Measurements from ENCODE around the gene CTSF.

GRCh38 chr11:66593650-66594049, 25.2 kb upstream of the CTSF start:
- TF ChIP-seq, protein P1, sequence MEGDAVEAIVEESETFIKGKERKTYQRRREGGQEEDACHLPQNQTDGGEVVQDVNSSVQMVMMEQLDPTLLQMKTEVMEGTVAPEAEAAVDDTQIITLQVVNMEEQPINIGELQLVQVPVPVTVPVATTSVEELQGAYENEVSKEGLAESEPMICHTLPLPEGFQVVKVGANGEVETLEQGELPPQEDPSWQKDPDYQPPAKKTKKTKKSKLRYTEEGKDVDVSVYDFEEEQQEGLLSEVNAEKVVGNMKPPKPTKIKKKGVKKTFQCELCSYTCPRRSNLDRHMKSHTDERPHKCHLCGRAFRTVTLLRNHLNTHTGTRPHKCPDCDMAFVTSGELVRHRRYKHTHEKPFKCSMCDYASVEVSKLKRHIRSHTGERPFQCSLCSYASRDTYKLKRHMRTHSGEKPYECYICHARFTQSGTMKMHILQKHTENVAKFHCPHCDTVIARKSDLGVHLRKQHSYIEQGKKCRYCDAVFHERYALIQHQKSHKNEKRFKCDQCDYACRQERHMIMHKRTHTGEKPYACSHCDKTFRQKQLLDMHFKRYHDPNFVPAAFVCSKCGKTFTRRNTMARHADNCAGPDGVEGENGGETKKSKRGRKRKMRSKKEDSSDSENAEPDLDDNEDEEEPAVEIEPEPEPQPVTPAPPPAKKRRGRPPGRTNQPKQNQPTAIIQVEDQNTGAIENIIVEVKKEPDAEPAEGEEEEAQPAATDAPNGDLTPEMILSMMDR (IDR thresholded peaks at IDR 0.05; ENCODE audit: insufficient read depth, low read length, poor library complexity, severe bottlenecking) = no peak
- TF ChIP-seq EZH2phosphoT487 (conservative IDR thresholded peaks at IDR 0.05; ENCODE audit: low read length) = no peak
